ENCODE results near the gene IRX5. TPM values are rescaled to one million over a fixed set of nuclear protein-coding genes. Genes with fewer than 3 reads are reported as not detected.

IRX5 gene
- 1.5 and 2.2 TPM in 2 replicates for total RNA-seq (2014; rRNA removed; shearing (Covaris generic))
- polyA plus RNA-seq (2014; cell fraction: nucleus; rRNA removed), result 2.0 and 2.2 TPM in 2 replicates

DNA sequence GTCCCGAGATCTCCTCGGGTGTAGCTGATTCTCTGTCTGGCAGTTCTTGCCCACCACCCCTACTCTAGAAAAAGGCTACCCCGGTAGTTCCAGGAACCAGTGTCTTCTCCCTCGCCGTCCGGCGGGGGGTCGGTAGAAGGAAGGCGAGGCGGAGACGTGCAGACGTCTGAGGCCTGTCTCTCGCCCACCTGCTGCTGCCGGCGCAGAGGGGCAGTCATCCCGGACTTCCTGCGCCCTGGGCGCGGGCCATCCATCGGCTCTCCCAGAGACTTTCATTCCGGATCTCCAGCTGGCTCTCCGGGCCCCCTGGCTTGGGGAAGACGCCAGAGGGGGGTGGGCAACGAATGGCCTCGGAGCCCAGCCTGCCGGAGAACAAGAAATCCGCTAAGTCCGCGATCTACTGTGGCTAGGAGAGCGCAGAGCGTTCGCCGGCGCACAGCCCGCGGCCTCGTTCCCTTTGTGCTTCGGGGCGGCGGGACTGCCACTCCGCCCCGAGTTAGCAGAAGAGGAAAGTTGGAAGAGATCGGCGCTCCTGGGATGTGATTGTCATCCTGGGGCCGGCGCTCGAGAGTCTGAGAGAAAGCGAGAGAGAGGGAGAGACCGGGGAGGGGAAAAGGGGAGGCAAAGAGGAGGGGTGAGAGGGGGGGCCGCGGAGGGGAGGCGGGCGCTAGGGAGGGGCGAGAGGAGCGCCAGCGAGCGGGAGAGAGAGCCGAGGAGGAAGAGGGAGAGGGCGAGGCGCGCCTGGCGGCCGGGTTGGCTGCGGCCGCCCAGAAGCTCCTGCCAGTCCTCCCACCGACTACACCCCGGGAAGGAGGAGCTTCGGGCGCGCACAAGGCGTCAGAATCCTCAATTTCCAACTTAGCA lies at the start of gene IRX5:
Gene IRX5 (plus strand): TSS at position 861 of the 864 bp plus-strand sequence. CDS start 334 bp downstream, outside the sequence.
- DNase-seq (ENCODE audit: extremely low read depth, low read depth), result peak; percentile 93

DNA sequence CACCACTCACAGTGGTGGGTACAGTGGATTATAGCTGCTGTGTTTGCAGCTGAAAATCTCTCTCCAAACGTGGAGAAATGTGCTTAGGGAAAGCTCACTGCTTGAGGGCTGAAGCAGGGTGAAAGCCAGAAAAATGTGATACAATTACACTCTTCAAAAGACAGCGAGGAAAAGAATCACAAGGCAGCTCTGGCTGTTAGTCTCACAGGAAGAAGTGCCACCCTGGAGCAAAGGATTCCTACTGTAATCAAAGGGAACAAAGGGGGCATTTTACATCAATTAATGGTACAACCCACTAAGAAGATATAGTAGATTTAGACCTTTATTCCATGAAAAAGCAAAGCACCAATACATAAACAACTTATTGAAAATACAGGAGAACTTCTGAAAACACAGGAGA lies 48.1 kb upstream of the IRX5 start:
- no peak for DNase-seq (ENCODE audit: extremely low read depth, low read depth)

DNA sequence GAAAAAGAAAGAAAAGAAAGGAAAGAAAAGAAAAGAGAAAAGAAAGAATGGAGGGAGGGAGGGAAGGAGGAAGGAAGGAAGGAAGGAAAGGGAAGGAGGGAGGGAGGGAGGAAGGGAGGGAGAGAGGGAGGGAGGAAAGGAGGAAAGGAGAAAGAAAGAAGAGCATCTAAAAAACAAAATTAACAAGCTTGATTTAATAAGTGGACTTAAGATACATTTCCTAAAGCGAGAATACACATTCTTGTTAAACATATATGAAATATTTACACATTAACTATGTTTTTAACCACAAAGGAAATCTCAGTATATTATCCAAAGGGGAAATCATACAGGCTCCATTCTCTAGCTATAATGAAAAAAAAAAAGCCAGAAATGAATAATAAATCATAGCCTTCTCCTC lies 47.3 kb upstream of the IRX5 start:
- no peak for DNase-seq (ENCODE audit: extremely low read depth, low read depth)

GRCh38 chr16:54886078-54886477 lies 44.6 kb upstream of the IRX5 start:
- DNase-seq (ENCODE audit: extremely low read depth, low read depth), result no peak

GRCh38 chr16:54890381-54890780 lies 40.3 kb upstream of the IRX5 start:
- DNase-seq (ENCODE audit: extremely low read depth, low read depth), result no peak

GRCh38 chr16:54891346-54891745 lies 39.3 kb upstream of the IRX5 start:
- DNase-seq (ENCODE audit: extremely low read depth, low read depth), result no peak

DNA sequence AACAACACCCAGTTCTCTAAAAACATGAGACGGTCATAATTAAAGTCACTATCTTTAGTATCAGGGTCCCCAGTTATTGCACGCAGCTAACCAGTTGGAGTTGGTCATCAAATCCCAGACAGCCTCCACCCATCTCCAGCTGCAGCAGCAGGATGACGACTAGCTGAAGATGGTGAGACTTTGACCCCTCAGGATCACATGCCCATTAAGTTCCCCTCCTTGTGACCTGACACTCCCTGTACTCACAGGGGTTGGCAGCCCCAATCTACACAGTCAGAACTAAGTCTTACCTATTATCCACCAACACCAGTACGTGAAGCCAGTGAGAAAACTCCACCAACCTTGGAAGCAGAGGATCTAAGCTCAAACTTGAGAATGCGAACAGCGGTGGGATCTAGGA lies 37.7 kb upstream of the IRX5 start:
- no peak for DNase-seq (ENCODE audit: extremely low read depth, low read depth)

DNA sequence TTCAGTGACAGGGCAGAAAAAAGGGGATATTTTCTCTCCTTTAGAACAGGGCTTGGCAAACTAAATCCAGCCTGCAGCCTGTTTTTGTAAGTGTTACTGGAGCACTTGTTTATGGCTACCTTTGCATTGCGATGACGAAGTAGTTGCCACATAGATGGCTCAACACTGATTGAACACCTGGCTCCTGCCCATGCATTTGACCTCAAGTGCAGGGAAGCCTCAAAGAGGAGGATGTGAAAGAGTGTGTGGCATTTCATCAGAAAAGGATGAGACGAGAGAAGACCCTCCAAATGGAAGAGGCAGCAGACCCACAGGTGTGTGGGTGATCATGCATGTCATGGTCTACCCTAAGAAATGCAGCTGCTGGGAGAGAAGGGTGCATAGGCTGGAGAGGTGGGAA lies 32.7 kb upstream of the IRX5 start:
- DNase-seq (ENCODE audit: extremely low read depth, low read depth), result no peak

GRCh38 chr16:54901606-54902005 lies 29.1 kb upstream of the IRX5 start:
- DNase-seq (ENCODE audit: extremely low read depth, low read depth), result no peak

- DNase-seq (ENCODE audit: extremely low read depth, low read depth), result no peak
Observed at GRCh38 chr16:54903047-54903446, 27.6 kb upstream of the IRX5 start.

DNA sequence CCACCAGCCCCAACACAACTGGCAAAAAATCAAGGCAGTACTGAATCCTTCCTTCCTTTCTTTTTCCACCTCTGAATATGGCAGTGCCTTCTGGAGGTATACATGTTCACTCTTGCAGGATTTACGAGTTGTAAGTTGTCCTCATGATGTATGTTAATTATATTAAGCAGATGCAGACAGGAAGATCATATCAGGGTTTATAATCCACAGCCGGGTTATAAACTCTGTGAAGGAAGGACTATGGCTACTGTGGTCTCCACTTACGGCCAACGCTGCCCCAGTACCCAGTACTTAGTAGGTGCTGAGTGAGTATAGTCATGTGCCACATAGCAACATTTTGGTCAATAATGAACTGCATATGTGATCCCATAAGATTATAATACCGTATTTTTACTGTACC lies 19.6 kb upstream of the IRX5 start:
- no peak for DNase-seq (ENCODE audit: extremely low read depth, low read depth)

DNA sequence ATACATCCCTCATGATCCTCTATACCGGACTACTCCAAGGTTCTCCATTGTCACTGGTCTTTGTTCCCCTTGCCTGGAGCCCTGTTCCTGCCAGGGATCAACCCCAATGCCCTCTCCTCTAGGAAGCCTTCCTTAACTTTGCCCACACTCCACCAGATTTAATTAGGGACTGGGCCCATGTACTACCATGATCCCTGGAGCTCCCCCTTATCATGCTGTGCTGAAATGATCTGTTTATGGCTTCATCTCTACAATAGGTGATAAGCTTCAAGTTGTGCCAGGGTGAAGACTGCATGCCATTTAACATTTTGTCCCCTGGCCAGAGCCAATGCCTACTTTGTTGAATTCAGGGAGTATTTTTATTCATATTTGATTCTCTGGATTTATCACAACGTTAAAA lies 17.9 kb upstream of the IRX5 start:
- no peak for DNase-seq (ENCODE audit: extremely low read depth, low read depth)

- DNase-seq (ENCODE audit: extremely low read depth, low read depth), result no peak
Observed at GRCh38 chr16:54921206-54921824, 9.3 kb upstream of the IRX5 start.

DNA sequence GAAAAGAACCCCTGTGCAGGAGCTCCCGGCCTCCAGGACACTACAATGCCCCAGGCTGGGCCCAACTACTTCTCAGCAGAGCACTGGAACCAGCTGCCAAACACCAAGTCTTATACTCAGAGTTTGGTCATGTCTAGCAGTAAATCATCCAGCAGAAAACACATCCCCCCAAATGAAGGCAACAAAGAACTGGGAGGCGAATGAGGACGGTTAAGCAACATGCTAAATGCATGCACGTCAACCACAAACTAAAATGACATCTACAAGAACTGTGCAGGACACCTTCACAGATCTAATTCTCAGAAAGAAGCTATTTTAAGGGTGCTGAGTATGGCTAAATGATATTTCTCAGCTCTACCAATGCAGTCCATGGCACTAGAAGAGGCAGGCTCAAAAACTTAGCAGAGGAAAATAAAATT lies 7.6 kb upstream of the IRX5 start:
- DNase-seq (ENCODE audit: extremely low read depth, low read depth), result no peak

GRCh38 chr16:54923988-54924387 lies 6.7 kb upstream of the IRX5 start:
- DNase-seq (ENCODE audit: extremely low read depth, low read depth), result no peak

DNA sequence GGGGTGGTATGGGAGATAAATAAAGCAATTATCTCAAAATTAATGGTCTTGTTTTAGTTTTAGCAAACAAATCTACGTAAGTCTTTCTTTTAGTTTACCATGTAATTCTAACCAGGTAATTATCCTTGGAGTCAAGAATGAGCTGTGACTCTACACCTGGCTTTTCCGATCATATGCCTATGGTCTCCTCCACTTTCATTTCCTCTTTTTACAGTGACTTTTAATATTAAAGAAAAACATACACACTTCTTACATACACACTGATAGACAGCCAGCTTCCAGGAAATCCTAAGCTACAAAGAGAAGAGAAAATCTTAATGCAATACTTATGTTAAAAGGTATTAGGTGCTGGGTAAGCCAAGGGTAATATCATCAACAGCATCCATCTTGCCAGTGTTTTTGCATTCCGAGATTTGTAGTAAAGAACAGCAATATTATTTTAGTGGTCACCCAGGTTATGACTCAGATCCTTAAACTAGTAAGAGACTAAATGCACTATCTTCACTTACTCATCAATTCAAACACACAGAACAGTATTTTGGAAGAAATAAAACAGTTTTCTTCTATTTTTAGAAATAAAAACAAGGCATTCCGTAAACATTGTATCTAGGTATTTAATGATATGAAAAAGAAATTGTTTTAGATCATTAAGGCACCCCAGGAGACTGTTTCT lies 4.4 kb upstream of the IRX5 start:
- no peak for DNase-seq (ENCODE audit: extremely low read depth, low read depth)

DNA sequence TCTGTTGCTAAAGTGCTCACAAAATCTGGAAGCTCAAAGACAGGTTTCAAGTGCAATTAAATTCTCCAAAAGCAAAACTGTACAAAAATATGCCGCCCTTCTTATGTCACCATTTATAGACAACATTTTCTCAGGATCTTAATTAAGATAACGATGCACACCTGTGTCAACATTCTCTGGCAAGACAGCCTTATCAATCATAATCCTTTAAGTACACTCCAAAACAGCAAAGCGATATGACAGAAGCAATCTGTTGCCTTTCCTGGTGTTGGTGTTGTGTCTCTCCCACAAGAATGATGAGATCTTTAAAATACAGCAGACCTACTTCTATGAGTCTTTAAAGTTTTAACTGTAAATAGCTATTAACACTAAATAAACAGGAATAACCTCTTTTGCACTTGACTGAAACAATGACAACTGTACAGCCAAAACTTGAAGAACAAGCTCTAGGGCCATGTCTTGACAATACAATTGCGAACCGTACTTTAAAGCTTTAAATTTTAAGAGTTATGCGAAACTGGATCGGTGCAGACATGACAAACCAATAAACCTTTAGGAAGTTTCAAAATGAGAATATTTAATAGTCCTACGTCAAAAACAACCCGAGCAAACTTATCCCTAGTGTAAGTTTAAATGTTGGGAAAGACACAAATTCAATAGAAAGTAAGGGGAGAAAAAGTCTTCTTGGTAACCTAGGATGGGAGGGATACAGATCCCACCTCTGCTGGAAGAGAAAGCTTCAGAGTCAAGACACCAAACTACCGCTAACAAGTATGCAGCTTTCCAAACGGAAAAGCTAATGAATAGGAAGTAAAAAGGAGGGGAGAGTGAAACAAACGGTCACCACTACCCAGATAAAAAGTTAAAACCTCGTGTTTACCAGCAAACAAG lies 3.3 kb upstream of the IRX5 start:
- DNase-seq (ENCODE audit: extremely low read depth, low read depth), result no peak

DNA sequence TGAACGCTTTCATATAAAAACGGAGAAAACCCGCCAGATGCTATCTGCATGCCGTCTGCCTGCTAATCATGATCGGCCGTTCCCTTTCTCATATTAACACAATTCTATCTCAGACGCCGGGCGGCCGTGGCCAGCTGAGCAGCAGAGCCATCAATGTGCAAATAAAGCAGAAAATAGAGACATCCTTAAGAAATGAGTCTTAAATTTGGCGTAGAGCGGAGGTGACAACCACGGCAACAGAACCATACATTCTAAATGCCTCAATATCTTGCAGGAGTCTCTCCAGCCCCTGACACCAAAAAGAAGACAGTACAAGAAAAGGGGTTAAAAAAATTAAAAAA lies 2.7 kb upstream of the IRX5 start:
- DNase-seq (ENCODE audit: extremely low read depth, low read depth), result no peak

- DNase-seq (ENCODE audit: extremely low read depth, low read depth), result no peak
Observed at GRCh38 chr16:54928411-54929089, 2.1 kb upstream of the IRX5 start.

Measured in NCI-H460 (cell line).